GM18870 (cell line): ENCODE results near the gene GPR157.
"Not testable (repeated sequence)": the region's sequence is repeated elsewhere in the genome, so short reads cannot be mapped to it uniquely, and the experiment has no call there.

Experiments used
- ATAC-seq: cut with Tn5 transposase; IDR thresholded peaks from one replicate; pipeline ENCODE4 v1.9.1; 2021; ENCODE audit warnings: moderate library complexity; ENCODE audit not compliant: unreplicated experiment

Gene GPR157

DNA sequence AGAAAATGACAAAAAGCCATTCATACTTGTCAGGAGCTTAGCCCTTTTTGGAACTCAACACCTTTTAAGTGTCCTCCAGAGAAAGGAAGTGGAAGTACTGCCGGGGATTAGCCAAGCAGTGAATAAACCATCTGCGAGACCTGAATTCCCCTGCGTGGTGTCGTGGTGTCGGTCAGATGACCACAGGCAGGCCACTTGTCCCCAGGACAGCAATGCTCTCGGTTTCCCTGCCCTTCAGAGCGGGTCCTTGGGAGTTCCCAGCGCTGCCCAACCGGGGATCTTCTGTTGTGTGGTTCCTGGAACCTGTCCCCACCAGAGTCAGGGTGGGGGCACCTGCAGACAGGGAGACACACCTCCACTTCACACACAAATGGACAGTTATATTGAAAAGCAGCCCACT, 9.2 kb downstream of the GPR157 start:
- no peak for ATAC-seq

DNA sequence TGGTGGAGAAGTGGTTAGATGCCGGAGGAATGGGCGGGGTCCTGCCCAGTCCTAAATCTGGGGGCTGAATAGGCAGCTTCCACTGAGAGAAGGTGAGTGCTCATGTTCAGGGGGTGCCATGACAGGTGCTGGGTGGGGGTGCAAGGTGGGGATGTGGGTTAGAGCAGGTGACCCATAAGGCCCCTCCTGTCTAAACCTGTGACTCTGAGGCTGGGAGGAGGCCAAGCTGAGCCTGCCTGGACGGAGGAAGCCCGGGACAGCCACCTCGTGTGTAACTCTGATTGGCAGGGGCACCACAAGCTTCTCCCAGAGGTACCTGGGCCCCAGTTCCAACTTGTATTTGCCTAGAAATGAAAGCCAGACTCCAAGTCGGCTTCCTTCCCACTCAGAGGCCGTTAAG, 10.7 kb downstream of the GPR157 start:
- ATAC-seq, result no peak

DNA sequence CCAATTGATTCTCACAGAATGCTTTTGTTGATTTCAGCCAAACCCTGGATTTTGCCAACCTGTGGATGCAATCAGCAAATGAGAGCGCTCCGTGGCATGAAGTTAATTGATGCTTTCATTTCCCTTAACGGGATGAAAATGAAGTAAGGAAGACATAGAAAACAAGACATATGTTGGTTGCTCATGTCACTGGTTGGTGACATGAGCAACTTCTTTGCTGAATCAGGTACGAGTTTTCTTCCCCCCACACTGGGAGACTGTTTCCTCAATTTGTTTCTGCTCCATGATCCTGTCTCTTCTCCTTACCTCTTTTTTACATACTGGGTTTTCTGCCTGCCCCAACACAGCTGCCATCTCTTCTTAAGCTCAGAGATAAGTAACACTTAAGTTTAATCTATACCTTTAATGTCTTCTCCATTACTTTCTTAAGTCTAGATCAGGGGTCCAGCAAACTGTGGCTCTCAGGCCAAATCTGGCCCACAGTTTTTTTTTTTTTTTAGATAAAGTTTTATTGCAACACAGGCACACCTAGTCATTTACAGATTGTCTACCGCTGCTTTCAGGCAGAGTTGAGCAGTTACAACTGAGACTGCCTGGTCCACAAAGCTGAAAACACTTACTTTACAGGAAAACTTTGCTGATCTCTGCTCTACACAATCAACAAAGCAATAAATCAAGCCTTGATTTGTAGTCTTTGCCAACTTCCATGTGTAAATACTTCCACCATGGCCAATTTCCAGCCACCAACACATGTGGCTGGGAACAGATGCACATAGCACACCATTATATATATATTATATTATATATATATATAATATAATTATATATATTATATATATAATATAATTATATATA, 13.3 kb downstream of the GPR157 start:
- ATAC-seq, result no peak

DNA sequence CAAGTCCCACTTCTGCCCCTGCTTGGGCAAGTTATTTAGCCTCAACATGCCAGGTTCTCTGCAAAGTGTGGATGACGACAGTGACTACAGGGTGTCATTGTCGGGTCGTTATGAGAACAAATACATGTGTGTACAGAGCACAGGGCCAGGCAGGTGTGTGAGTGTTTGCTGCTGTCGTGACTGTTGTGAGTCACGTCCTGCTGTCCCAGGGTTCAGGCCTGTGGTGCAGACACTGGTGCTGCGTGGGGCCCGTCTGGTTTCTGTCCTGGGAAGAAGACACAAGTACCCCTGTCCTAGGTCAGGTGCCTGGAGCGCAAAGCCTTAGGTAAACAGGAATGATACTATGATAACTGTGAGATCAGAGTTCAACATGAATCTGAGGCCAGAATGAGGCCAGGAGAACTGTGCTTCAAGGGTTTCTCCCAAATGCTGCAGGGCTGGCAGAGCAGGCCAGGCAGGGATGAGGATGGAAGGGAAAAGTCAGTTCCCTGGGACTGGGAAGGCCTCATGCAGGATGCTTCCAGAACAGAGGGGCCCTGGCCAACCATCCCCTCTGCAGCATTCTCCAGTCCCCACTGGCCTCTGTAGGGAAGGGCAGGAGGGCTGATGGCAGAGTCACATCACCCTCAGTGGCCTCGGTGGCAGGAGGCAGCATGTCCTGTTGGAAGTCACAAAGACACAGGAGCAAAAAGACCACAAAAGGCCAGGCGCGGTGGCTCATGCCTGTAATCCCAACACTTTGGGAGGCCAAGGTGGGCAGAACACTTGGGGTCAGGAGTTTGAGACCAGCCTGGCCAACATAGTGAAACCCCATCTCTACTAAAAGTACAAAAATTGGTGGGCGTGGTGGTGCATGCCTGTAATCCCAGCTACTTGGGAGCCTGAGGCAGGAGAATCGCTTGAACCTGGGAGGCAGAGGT, 15.7 kb downstream of the GPR157 start:
- ATAC-seq, result no peak

DNA sequence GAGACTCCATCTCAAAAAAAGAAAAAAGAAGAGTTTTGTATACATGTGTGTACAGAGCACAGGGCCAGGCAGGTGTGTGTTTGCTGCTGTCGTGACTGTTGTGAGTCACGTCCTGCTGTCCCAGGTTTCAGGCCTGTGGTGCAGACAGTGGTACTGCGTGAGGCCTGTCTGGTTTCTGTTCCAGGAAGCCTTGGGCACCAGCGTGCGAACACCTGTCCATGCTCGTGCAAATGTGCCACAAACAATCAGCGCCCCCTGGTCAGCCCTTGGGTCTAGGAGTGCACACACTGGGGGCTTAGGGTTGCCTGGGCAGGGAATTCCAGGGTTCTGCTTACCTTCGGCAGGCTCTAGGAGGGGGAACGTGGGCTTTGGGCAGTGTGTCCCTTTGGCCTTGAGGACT, 16.9 kb downstream of the GPR157 start:
- ATAC-seq, result no peak

DNA sequence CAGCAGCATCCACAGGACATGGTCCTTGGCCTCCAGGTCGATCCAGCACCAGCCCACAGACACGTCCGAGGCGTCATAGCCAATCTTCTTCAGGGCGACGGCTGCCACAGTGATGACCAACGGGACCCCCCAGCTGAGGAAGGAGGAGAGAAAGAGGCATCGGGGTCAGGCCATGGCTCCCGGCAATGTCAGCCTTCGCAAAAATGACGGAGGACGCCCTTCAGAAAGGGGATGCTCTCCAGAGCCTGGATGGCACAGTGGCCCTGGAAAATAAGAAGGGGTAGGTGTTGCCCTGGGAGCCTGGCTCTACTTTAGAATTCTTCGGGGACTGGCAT, 17.6 kb downstream of the GPR157 start:
- ATAC-seq, result no peak

DNA sequence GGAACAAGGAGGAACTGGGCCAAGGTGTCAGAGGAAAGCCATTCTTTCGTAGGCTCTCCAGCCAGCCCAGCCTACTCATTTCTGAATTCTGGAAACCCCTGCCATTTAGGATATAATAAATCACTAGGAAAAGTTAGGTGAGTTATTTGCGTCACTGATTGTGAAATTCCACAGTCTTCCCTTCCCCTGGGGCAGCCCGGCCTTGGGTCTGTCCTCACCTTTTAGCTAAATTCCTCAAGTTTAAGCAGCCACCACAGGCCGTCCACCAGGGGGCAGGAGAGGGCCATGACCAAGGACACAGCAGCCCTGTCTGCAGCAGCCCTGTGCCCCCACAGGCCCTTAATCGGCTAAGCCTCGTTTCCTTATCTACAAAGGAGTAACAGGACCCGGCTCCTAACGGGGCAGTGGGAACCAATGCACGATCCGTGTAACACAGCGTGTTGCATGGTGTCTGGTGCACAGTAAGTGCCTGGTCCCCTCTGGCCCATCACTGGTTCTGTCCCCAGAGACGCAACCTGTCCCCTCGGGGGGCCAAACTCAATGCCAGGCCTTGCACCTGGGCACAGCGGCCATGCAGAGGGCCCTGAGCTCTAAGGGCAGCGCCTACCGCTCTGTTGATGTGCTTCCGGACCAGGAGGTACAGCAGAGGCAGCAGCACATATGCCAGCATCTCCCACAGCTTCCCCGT, 18.1 kb downstream of the GPR157 start:
- ATAC-seq, result no peak

DNA sequence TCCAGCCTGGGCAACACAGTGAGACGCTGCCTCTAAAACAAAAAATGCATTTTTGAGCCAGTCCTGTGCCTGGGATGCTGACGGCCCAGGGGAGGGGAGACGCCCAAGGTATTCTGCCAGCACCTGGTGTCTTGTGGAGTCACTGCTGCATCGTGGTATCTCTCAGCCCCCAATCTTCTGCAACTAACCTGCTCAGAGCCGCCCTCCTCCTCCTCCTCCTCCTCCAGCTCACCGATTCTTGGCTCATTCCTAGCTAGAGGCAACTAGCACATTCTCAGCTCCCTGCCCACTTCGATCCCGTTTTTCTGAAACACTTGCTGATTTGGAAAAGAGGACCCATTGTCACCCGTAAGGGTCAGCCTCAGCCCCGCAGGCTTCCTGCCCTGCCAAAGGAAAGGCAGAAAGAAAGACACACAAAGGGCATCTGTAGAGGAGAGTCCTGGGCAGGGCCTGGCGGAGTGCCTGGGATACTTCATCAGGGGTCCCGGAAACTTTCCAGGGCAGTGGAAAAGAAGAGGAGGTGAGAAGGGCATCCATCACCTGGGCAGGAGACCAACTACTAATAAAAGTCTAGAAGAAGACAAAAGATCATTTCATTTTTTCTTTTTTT, 20.7 kb downstream of the GPR157 start:
- no peak for ATAC-seq

DNA sequence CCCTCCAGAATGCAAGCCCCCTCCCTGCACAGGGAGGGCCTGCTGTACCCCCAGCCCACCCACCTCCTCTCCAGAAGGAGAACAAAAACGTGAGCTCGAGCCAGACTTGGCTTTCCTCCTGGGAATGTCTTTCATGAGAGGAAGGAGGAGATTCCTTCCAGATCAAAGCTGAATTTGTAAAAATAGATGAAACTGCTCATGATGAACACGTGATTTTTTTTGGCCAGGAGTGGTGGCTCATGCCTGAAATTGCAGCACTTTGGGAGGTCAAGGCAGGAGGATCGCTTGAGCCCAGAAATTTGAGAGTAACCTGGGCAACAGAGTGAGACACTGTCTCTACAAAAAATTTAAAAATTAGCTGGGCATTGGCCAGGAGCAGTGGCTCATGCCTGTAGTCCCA, 21.8 kb downstream of the GPR157 start:
- no peak for ATAC-seq

DNA sequence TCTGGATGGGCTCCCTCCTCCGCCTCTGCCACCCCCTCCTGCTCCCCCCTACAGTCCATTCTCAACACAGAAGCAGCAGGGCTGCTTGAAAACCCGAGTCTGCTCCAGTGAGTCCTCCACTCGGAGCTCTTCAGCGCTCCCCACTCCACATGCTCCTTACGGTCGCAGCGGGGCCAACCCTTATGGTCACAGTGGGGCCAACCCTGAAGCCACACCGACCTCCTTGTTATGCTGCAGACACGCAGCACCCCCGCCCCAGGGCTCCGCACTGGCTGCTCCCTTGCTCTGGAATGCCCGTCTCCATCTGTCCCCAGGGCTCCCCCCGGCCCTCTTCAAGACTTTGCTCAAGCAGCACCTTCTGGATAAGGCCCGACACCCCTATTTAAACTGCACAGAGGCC, 22.6 kb downstream of the GPR157 start:
- no peak for ATAC-seq

DNA sequence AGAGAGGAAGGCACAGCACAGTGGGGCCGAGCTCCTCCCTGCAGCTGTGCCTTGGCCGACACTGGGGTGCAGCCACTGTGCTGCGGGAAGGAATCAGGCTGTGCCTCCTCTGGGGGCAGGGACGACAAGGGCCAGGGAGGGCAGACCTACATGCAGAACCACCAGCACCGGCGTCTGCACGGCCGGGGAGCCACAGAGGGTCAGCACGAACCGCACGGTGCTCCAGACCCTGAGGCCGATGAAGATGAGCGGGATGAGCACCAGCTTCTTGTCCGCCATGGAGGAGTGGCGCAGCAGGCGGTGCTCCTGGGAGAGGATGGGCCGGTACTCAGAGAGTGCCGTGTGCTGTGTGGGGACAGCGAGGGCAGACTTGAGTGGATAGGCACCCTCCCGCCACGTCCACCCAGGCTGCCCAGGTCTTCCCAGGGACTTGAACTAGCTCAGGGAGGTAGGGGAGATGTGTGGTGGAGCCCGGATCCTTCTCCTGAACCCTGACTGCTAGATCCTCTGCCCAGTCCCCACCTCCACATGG, 23.5 kb downstream of the GPR157 start:
- ATAC-seq, result no peak

DNA sequence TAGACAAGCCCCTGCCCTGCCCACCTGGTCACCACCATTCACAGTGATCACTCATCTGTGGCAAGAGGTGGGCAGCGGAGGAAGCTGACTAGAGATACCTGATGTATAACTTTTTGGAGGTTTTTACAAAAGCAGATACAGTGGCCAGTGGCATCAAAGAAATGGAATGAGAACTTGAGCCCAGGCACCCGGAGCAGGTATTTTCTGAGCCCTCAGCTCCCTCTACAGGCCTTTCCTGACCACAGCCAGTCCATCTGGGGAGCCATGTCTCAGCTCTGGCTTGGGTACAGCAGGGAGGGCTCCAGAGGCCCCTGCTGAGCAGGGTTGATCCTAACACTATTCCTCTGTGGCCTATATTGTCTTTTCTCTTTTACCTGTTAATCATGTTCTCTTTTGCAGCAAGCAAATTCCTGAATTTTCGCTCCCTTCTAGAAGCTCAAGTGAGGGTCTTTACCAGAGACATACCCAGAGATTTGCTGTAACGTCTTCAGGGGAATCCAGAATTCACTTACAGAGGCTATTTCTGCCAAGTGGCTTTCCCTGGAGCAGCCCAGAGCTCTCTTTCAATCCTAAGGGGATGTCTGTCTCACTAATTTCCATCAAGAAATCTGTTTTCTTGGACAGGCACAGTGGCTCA, 27.3 kb downstream of the GPR157 start:
- ATAC-seq, result no peak

DNA sequence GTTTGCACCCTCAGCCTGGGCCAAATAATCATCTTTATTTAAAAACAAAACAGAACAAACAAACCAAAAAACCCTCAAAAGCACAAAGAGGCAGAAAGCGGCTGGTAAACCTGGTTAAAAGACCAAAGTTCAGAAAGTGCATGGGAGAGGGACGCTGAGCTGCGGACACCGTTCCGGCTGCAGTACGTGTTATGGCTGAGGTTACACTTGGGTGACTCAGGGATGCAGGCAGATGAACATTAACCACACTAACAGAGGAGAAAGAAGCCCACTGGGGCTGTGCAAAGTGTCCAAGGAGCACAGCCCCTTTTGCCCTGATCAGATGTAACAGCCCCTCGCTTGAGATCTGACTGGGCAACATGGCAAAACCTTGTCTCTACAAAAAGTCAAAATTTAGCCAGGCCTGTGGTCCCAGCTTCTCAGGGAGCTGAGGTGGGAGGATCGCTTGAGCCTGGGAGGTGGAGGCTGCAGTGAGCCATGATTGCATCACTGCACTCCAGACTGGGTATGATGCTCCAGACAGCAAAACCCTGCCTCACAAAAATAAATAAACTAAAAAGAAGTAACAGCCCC, 28.3 kb downstream of the GPR157 start:
- no peak for ATAC-seq

DNA sequence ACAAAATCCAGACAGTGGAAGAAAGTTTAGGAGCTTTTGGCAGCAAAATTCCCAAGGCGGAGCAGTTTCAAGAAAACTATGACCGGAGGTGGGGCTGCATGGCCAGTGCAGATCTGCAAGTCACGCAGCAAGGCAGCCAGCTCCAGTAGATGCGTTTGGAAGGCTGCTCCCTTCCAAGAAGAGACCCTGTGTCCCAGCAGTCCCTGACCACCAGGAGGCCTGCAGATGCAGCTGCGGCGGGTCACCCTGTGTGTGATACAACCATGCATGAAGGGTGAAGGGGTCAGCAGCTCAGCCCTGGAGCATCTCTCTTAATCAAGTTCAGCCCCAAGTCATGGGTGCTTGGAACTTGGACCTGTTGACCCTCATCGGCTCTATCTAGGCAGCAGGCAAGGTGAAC, 29.3 kb downstream of the GPR157 start:
- no peak for ATAC-seq

DNA sequence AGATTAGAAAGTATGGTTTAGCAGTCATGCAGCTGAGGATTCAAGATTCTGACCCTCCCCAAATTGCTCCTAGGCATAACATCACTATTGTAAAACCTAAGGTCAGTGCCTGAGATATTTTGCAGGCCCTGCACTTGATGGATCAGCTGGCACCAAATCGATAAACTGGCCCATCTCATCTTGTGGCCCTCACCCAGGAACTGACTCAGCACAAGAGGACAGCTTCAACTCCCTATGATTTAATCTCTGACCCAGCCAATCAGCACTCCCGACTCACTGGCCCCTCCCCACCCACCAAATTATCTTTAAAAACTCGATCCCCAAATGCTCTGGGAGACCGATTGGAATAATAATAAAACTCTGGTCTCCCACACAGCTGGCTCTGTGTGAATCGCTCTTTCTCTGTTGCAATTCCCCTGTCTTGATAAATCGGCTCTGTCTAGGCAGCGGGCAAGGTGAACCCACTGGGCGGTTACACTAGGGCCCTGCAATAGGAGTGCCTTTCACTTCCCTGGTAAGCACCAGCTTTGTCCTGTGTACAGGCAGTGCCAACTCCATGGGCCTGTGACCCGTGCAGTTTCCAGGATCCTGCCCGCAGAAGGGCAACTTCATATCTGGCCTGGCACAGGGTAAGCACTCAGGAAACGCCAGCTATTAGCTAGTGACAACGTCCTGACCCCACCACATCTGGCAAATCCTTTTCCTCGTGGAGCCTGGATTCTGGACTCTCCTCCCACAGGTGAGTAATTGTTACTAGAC, 30.8 kb downstream of the GPR157 start:
- no peak for ATAC-seq

DNA sequence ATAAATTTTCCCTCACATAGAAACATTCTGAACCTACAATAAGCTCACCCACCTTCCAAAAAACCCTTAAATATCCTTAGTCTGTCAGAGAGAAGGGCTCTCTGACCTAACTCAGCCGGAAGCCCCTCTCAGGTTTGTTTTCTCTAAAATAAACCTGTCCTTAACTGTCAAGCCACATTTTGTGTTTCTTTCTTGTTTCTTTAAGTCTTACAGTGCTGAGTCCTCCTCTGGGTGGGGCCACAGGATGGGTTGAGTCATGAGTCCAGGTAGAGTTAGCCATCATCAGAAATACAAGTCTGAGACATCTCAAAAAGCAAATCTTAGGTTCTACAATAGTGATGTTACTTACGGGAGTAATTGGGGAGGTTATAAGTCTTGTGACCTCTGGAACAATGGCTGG, 33.1 kb downstream of the GPR157 start:
- no peak for ATAC-seq

DNA sequence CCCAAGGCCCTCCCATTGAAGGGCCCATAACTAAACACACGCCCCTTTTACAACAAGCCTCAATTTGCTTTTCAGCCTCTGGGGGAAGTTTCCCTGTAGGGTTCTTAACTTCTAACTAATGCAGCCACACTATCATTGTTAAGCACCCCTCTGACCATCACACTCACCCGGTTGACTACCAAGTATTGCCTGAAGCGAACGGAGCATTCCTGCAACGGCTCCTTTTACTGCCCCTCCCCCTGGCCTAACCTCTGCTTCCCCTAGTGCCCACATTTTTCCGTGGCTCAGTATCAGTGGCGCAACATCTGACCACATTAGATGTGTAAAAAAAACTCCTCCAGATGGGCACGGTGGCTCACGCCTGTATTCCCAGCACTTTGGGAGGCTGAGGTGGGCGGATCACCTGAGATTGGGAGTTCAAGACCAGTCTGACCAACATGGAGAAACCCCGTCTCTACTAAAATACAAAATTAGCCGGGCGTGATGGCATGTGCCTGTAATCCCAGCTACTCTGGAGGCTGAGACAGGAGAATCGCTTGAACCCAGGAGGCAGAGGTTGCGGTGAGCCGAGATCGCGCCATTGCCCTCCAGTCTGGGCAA, 34.8 kb downstream of the GPR157 start:
- ATAC-seq, result not testable (repeated sequence)

DNA sequence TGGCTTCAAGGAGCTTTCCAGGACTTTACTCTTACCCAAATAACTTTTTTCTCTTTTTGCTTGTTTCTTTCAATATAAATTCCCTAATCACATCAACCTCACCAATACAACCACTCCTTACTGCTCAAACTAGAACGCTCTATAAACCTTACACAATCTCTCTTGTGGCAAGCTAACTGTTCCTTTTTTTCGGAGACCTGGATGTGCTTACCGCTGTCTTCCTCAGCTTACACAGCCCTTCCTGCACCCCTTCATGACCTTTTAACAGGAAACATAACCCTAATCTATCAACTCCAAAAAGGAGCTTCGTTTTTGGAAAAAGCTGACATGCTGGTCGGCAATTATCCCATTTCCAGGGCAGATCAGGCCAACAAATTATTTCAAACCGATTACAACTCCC, 35.3 kb downstream of the GPR157 start:
- ATAC-seq, result no peak

DNA sequence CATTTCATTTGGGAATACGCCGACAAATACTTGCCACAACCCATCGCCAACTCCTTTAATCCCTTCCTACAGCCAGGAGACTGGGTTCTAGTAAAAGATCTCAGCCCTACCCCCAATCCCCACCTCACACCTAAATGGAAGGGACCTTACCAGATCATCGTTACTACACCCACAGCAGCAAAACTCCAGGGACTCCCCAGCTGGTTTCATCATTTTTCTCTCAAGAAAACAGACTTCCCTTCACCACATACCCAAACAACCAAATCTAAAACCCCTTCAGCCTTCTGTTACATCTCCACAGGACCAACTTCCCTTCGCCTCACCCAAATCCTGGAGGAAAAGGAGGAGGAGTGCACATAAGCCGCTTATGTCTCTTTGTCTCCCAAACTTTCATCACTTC, 35.8 kb downstream of the GPR157 start:
- no peak for ATAC-seq
